Measurements from ENCODE around the gene TTF2.

TTF2 gene

DNA sequence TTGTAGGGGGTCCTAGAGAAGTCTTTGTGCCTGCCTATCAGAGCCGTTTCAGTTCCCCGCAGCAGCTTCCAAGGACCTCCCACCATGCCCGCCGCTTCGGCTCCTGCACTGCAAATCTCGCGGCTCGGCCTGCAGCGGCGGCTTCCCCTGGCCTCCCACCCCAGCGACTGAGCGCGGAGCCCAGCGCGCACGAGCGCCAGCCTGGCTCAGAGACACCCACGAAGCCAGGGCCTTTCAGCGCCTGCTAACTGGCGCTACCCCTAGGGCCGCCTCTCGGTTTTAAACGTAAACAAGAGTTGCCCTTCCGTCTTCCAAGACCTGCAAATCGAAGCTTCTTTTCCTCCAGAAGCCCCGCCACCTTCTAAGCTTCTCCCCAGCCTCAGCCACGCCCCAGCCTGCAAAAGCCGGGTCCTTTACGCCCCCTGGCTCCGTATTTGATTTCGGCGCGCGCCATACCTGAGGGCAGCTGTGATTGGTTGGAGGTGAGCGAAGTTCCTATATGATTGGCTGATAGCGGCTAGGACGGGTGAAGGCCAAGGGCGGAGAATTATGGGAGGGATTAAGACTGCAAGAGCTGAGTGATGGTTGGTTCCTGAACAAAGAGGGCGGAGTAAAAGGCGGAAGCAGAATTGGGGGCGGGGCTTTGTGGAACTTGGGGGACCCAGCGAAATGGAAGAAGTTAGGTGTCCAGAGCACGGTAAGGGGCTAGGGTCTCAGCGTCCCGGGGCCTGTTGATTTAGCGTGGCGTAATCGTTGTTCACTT lies at the start of gene TTF2:
Gene TTF2, plus strand, starts transcription at position 649 of the 763 bp plus-strand sequence. Its CDS starts 21 bp downstream, at position 670.
- peak; percentile 99 for DNase-seq (ENCODE audit: low read depth)

DNA sequence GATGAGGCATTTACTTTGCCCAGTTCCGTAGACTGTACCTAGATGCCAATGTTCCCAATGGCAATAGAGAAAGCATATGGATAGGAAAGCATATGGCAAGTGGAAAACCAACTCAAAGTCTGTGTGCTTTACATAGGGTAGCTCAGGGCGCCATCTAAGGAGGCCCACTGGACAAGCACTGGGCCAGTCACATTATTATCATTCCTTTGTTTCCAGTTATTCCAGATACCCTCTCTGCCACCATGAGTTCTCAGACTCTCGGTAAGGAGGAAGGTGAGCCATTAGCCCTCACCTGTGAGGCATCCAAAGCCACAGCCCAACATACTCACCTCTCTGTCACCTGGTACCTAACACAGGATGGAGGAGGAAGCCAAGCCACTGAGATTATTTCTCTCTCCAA lies 48.8 kb upstream of the TTF2 start:
- DNase-seq (ENCODE audit: low read depth), result no peak

DNA sequence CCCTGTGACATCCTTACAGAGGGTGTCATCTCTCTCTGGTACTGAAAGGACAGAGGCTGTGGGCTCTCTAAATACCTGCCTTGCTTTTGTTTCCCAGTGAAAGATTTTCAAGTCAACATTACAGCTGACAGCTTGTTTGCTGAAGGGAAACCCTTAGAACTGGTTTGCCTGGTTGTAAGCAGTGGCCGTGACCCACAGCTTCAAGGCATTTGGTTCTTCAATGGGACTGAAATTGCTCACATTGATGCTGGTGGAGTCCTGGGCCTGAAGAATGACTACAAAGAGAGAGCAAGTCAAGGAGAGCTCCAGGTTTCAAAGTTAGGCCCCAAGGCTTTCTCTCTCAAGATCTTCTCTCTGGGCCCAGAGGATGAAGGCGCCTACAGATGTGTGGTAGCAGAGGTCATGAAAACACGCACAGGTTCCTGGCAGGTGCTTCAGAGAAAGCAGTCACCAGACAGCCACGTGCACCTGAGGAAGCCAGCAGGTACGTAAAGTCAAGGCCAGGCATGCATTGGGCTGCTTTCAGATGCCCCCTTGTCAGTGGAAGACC lies 46.7 kb upstream of the TTF2 start:
- no peak for DNase-seq (ENCODE audit: low read depth)

DNA sequence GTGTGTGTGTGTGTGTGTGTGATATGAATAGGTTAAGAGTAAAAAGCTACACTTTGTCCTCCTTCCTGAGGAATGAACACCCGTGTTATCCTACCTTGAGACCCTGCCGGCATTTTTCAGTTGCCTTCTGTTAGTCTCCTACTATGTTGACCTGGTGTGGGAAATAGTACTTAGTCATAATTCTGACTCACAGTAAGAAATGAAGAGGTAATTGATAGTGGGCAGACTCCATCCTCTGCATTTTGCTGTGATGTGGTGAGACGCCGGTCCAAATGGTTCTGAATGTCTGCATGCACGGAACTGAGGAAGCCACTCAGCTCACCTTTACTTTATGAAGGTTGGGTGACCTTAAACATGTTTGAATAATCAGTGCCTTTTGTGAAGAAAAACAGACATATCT lies 45.9 kb upstream of the TTF2 start:
- peak; percentile 6 for DNase-seq (ENCODE audit: low read depth)

DNA sequence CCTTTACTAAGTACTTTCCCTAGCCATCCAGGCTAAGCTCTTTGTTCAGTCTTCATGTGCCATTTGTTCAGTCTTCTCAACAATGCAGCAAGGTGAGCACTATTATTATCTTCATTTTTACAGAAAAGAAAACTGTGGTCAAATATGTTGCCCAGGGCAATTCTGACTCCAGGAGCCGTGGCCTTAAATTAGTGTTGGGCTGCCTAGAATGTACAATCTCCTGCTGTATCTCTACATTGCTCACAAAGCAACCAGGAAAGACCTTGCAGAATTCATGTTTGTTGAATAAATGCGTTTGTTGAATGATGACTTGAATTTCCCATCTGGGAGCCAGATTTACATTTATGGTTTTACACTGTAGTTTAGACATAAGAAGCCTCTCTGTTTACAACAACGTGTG lies 44.4 kb upstream of the TTF2 start:
- DNase-seq (ENCODE audit: low read depth), result no peak

DNA sequence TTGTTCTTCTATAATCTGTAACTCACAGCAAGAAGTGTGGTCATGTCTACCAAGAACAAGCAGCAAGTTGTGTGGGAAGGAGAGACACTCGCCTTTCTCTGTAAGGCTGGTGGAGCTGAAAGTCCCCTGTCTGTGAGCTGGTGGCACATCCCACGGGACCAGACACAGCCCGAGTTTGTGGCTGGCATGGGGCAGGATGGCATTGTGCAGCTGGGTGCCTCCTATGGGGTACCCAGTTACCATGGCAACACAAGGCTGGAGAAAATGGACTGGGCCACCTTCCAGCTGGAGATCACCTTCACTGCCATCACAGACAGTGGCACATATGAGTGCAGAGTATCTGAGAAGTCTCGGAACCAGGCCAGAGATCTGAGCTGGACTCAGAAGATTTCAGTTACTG lies 43.1 kb upstream of the TTF2 start:
- DNase-seq (ENCODE audit: low read depth), result no peak

DNA sequence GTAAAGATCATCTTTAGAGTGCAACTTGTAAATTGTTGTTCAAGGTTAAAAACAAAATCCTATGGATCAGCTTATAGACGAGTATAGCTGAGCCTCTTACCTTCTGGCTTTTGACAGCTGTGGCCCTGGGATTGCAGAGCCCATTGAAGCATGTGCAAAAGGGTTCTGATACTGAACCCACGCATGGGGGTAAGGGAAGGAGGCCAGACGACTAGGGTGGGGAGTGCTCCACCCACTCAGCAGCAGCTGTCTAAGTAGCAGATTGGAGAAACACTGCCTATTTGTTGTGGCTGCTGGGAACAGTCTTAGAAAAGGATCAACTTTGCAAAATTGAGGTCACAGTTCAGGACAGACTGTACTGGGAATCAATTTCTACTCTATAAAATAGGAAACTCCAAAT lies 42.5 kb upstream of the TTF2 start:
- no peak for DNase-seq (ENCODE audit: low read depth)

DNA sequence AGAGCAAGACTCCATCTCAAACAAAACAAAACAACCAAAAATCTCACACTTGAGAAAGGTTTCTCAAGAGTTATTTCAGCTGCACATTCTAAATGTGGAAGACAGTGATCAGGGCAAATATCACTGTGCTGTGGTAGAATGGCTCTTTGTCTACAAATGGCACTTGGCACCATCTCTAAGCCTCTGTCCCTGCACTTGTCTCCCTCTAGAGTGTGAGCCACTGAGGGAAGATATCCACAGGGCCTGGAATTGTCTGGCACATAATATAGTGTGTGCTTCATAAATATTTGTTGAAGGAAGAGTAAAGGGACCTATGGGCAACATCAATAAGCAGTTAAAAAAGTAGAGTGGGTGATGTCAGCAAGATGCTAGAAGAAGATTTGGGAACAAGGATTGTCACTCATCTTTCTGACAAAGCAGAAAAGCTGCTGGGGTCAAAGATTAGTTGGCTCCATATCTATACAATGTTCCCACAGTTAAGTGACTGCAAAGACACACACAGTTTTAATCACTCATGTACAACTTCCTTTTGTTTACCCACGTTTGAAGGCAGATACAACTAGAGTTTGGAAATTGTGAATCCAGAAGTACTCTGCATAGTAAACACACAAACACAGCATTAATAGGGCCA lies 39.5 kb upstream of the TTF2 start:
- DNase-seq (ENCODE audit: low read depth), result no peak

DNA sequence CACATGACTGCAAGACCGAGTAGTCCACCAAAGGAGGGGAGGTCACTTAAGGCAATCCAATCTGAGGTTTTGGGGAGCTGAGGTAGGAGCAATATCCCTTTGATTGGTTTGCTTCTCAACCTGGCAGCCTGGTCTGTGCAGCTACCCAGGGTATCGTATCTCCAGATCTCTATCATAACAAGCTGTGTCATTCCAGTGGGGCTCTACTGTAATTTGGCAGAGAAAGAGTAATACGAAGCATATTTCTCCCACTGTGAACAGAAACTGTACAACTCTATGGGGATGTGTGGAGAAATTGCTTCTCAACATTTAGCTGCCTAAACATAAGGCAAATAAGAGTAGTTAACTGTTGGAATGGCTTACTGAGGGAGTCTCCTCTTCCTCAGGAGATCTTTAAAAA lies 38.0 kb upstream of the TTF2 start:
- DNase-seq (ENCODE audit: low read depth), result no peak

DNA sequence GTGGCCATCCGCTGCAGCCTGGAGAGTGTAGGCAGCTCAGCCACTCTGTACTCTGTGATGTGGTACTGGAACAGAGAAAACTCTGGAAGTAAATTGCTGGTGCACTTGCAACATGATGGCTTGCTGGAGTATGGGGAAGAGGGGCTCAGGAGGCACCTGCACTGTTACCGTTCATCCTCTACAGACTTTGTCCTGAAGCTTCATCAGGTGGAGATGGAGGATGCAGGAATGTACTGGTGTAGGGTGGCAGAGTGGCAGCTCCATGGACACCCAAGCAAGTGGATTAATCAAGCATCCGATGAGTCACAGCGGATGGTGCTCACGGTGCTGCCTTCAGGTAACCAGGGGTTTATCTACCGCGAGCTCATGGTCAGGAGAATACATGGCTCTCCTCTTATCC lies 34.6 kb upstream of the TTF2 start:
- no peak for DNase-seq (ENCODE audit: low read depth)

DNA sequence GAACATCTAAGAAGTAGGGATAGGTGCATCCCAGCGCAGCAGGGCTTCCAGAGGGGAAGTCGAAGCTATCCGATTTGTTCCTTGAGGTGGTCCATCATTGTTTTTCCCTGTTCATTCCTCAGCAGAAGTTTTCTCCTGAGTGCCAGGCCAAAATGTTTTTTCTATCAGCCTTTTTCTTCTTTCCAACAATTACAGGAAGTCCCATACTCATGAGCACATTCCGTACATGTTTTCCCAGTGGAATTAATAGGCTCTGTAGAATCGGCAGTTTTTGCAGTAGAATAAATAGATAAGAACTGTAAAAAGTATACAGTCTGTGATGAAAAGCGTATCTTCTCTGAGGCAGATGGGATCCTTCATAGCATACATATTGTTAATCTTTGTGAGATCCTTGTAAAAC lies 33.8 kb upstream of the TTF2 start:
- no peak for DNase-seq (ENCODE audit: low read depth)

DNA sequence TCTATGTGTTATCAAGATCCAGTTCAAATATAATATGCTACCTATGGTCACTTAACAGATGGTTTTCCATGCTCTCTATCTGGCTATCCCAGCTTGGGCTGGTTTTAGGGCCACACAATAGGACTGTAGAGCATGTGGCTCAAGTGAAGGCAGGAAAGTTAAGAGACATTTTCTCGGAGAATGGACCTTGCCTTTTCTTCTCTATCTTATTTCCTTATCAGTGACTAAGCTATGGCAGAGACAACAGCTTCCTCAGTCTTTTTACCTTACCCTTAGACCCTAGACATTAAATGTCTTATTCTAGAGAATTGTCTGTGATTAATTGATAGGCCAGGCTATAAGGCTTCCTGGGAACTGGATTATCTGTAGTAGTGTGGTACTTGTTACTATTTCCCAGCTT lies 30.4 kb upstream of the TTF2 start:
- DNase-seq (ENCODE audit: low read depth), result no peak

DNA sequence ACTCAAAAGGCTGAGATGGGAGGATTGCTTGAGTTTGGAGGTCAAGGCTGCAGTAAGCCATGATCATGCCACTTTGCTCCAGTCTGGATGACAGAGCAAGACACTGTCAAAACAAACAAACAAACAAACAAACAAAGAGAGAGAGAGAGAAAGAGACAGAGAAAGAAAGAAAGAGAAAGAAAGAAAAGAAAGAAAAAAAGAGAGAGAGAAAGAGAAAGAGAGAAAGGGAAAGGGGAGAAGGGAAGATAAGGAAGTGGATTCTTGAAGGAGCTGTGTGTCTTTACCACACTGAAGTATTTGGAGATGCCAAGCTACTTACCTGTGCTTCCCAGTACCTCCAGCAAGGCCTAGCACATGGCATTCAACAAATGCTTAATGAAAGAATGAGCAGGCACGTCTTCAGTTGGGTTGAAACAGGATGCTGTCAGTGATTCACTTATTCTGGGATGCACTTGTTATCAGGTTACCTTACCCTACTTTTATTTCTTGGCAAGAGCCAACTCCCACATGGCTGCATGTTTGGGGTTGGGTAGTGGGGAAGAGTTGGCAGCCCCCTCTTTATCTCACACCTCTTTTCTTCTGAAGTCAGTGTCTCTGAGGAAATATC lies 29.8 kb upstream of the TTF2 start:
- no peak for DNase-seq (ENCODE audit: low read depth)

DNA sequence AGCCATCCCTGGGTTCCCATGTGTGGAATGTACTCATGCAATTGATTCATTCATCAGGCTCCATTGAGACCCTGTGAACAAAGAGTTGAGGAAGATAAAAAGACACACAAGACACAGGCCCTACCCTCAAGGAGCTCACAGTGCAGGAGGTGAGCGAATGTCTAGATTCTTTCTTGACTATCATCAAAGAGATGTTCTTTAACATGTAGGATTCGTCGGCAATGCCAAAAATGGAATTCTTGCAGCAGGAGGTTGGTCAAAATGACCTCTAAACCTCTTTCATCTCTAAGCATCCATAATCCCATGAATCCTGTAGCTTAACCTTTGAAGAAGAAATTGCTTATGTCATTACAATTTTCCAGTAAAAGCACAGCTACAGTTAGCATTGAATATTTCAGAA lies 27.9 kb upstream of the TTF2 start:
- no peak for DNase-seq (ENCODE audit: low read depth)

DNA sequence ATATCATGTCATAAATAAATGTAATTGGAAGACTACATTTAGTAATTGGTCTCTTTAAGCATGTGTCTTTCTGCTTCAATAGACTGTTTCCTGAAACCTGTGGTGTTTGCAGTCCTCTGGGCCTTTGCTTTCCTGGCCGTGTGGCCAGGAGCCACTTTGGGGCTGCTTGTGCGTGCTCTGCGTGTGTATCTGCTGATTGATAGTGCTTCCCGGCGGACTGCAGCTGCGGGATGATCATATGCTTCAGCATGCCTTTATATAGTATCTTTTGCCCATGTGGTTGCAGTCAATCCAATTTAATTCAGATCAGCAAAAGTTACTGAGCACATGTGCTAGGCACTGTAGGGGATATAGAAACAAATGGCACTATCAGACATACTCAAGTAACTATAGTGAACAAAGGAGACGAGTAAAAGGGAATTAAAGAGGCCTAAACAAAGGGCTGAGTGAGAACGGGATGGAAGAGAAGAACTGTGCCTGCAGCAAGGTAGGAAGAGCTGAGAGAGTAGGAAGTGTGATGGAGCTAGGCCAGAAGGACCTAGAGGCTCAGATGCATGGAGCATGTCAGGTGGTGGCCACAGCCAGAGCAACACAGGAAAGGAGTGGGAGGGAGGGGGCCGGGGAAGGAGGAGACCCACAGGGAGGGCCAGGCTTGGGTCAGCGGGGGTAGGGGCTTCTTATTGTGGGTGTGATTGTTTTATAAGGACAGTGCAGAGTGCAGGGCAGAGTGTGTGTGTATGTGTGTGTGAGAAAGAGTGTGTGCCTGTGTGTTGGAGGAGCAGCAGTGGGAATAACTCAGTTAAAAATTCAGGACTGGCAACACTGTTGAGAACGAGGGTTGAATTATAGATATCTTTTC lies 27.2 kb upstream of the TTF2 start:
- no peak for DNase-seq (ENCODE audit: low read depth)

DNA sequence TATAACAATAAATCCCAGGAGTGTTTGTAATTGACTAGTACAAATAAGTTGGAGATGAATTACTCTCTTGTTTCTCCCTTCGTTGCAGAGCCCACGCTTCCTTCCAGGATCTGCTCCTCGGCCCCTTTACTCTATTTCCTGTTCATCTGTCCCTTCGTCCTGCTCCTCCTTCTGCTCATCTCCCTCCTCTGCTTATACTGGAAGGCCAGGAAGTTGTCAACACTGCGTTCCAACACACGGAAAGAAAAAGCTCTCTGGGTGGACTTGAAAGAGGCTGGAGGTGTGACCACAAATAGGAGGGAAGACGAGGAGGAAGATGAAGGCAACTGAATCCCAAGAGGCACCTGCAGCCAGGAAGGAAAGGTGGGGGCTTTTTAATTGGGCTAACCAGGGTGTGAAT lies 26.4 kb upstream of the TTF2 start:
- DNase-seq (ENCODE audit: low read depth), result no peak

DNA sequence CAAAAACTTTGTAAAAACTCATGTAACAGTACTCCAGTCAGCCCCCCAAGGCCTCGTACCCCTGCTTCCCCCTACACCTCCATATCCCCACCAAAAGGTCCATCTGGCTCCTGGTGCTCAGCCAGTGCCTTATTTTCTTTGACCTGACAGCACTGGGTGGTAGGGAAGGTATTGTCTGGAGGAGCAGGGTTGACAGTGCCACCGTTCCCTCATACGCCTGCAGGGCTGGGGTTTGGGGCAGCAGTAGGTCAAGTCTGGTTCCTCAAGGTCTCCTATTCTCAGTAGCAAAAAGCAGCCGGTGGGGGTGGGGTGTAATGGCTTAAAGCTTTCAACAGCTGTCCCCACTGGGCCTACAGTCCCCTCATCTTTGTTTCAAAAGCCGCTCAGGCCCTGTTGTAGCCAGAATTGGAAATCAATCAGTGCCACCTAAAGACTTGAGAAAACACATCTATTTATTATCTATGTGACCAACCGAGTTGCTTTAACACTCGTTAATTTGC lies 25.3 kb upstream of the TTF2 start:
- no peak for DNase-seq (ENCODE audit: low read depth)

DNA sequence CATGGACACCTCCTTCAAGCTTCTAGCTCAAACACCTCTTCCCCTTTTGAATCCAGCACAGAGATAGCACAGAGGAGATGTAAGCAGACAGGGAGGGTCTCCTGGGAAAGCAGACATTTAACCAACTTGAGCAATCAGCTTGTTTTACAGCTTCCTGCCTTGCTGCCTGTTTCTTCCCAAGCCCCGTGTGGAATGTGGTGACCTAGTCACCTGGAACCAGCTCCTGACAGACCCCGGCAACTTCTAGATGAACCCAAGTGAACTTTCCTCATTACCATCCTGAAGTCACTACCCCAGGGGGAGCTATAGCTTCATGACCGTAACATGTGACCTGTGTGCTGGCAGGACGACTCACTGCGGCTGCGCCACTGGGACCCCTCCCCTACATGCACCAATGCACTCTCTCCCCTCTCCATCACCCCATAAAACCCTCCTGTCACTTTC lies 24.1 kb upstream of the TTF2 start:
- DNase-seq (ENCODE audit: low read depth), result no peak

DNA sequence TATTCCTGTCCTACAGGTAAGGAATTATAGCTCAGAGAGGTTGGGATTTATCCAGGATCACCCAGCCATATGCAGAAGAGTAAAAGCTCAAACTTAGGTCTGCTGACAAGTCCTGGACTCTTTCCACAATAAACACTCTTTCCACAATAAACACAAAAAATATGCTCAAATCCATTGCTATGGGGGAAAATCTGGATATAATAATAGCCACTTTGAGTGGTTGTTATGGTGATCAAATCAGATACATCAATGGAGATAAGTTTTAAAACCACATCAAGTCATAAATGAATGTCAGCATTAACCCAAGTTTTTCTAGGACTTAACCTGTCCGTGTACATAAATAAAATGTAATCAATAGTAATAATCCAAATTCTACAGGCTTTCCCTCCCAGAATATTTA lies 22.3 kb upstream of the TTF2 start:
- DNase-seq (ENCODE audit: low read depth), result no peak

DNA sequence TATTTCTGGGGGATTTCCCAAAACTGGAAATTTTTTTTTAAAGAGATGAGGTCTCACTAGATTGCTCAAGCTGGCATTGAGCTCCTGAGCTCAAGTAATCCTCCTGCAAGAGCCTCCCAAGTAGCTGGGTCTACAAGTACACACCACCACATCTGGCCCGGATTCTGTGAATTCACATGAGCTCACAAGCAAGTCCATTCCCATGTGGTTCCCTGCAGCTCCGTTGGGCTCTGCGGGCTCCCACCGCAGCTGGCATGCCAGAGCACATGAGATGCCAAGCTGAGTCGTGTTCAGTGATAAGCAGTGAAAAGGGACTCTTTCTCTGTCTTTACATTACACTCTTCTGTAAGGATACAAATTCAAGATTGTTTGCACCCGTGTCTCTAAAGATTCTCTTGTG lies 21.9 kb upstream of the TTF2 start:
- DNase-seq (ENCODE audit: low read depth), result no peak

DNA sequence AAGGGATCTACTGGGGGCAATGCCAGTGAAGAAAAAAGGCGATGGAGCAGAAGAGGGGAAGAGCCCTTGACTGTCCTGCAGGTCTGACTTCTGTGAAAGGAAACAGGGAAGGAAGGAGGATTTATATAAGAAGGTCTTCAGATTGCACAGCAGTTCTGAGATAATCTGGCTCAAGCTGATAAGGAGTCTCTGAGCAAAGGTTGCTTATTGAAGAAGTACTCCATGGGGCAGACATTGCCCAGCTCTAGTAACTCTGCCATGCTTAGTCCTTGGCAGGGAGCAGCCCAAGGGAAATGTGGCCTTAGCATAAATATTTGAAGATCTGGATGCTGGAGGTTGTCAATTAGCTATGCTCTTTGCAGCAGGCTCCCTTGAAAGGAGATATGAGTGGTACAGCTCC lies 15.9 kb upstream of the TTF2 start:
- DNase-seq (ENCODE audit: low read depth), result no peak

DNA sequence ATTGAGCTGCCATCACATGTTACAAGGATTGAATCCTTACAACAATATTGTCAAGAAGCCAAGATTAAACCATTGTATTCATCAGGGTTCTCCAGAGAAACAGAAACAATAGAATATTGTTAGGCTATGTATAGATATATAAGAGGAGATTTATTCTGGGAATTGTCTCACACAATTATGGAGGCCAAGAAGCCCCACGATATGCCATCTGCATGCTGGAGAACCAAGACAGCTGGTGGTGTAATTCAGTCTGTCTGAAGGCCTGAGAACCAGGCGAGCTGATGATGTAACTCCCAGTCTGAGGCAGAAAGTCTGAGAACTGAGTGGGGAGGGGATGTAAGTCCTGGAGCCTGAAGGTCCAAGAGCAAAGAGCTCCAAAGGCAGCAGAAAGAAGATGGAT lies 14.5 kb upstream of the TTF2 start:
- DNase-seq (ENCODE audit: low read depth), result no peak

Data from iris pigment epithelial cell (primary cell).